Peyer's patch (tissue), 4 donors: ENCODE results near the gene GAS6. TPM values are rescaled to one million over a fixed set of nuclear protein-coding genes. Genes with fewer than 3 reads are reported as not detected.
A peak's percentile ranks its signal among the peaks of the same experiment; 100 is the strongest.

Experiments used
- DNase-seq, 3 donors: peaks; one replicate each; pipeline ENCODE4 v3.0.0-alpha.2; 2017 to 2019
- H3K27ac ChIP-seq, 4 donors: fragments of 200-600 bp; sonication (generic); one replicate each; pipeline ENCODE4 v1.5.1; 2016 to 2019
- H3K27me3 ChIP-seq, 2 donors: fragments of 200-600 bp; sonication (generic); one replicate each; pipeline ENCODE4 v1.5.1; 2019
- H3K36me3 ChIP-seq, 3 donors: fragments of 200-600 bp; sonication (generic); one replicate each; pipeline ENCODE4 v1.5.1; 2016 to 2019
- H3K4me1 ChIP-seq, 4 donors: fragments of 200-600 bp; sonication (generic); one replicate each; pipeline ENCODE4 v1.5.1; 2016 to 2019
- H3K4me3 ChIP-seq, 4 donors: fragments of 200-600 bp; sonication (generic); 1 replicate in 3 of 4; 2 replicates in 1 of 4; pipeline ENCODE4 v1.5.1; 2016 to 2019; ENCODE audit warnings: mild to moderate bottlenecking in 1 of 4
- H3K9me3 ChIP-seq, 4 donors: fragments of 200-600 bp; sonication (generic); one replicate each; pipeline ENCODE4 v1.5.1; 2016 to 2019; ENCODE audit warnings: mild to moderate bottlenecking in 1 of 4
- POLR2A ChIP-seq, 2 donors: fragments of 450-650 bp; IDR thresholded peaks; one replicate each; pipeline ENCODE4 v1.5.1; 2017; ENCODE audit warnings: antibody characterized with exemption in 2 of 2, mild to moderate bottlenecking in 2 of 2, moderate library complexity in 2 of 2
- total RNA-seq, 4 donors: library from RNA; depleted of rRNA; stranded (reverse); fragments of >200 nt; gene quantifications; one replicate each; pipeline ENCODE4 v1.1.0, GENCODE V29; 2016
- TF ChIP-seq, protein P1 (sequence below), 6 experiments: fragments of 450-650 bp in 4 of 6; fragments of 200-600 bp in 2 of 6; sonication (generic) in 1 of 6; IDR thresholded peaks; one replicate each; pipeline ENCODE4 v1.5.1; 2017 to 2019; ENCODE audit warnings: antibody characterized with exemption in 6 of 6, mild to moderate bottlenecking in 3 of 6, moderate library complexity in 1 of 6

Gene GAS6
- total RNA-seq, 4 donors from 2014 or later: 132 to 226 (median 154) TPM

DNA sequence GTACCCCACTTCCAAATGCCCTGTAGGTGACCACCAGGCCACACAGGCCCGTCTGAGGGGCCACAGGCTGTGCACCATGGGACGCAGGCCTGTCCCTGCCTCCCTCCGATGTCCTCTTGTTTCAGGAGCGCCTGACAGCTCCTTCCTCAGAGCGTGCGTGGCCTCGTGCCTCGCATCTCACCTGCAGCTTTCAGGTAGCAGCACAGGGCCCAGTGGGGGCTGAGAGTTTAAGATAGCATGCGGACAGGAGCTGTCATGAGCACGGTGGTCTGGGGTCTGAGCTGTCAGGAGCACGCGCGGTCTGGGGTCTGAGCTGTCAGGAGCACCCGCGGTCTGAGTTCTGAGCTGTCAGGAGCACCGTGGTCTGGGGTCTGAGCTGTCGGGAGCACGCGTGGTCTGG lies 40.1 kb downstream of the GAS6 start:
- no peak overlapping the region for H3K4me3 ChIP-seq
- peaks cover 0 to 62% (median 0%) of the 10 kb centered on the region in 3 donors for H3K36me3 ChIP-seq
- TF ChIP-seq POLR2A (IDR thresholded peaks at IDR 0.05): no peak
- TF ChIP-seq, protein P1, sequence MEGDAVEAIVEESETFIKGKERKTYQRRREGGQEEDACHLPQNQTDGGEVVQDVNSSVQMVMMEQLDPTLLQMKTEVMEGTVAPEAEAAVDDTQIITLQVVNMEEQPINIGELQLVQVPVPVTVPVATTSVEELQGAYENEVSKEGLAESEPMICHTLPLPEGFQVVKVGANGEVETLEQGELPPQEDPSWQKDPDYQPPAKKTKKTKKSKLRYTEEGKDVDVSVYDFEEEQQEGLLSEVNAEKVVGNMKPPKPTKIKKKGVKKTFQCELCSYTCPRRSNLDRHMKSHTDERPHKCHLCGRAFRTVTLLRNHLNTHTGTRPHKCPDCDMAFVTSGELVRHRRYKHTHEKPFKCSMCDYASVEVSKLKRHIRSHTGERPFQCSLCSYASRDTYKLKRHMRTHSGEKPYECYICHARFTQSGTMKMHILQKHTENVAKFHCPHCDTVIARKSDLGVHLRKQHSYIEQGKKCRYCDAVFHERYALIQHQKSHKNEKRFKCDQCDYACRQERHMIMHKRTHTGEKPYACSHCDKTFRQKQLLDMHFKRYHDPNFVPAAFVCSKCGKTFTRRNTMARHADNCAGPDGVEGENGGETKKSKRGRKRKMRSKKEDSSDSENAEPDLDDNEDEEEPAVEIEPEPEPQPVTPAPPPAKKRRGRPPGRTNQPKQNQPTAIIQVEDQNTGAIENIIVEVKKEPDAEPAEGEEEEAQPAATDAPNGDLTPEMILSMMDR (IDR thresholded peaks at IDR 0.05): no peak
- no peaks in the 10 kb centered on the region for H3K27me3 ChIP-seq
- DNase-seq: no peak
- H3K9me3 ChIP-seq: no peaks in the 10 kb centered on the region
- H3K27ac ChIP-seq: no peak overlapping the region
- H3K4me1 ChIP-seq: peaks cover 0 to 19% (median 0%) of the 10 kb centered on the region in 4 donors

DNA sequence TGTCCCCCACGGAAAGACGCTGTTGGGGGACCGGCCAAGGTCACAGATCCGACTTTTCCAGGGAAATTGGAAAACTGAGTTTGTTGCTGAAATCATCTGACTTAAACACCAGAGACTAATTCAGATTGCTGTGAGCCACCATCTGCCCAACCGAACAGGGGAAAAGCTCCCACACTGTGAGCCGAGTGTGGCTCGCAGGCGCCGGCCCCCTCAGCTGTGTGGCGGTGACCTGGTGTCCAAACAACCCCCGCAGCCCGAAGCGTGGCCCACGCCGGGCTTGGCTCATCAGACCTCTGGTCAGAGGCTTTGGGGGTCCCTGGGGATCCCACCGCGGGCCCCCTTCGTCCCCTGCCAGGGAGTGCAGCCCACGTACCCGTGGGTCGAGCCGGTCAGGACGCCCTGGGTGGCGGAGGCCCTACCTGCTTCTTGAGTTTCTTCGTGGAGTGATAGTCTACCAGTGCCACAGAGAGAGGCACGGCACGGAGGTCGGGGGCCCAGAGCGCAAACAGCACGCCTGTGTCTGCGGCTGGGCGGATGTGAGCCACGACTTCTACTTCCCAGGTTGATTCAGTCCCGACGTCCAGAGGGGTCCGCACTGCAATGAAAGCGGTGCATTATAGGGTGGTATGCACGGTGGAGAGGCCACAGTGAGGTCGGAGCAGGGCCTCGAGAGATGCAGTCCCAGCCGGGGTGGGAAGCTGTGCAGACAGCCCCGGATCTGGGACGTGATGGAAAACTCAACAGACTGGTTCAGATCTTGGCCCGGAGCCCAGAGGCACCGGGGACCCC lies 40.7 kb downstream of the GAS6 start:
- peaks cover 0 to 57% (median 0%) of the 10 kb centered on the region in 3 donors for H3K36me3 ChIP-seq
- DNase-seq: no peak
- TF ChIP-seq, protein P1 (IDR thresholded peaks at IDR 0.05): no peak
- TF ChIP-seq POLR2A (IDR thresholded peaks at IDR 0.05): no peak
- H3K27me3 ChIP-seq: no peaks in the 10 kb centered on the region
- H3K4me1 ChIP-seq: peaks cover 0 to 19% (median 0%) of the 10 kb centered on the region in 4 donors
- no peak overlapping the region for H3K27ac ChIP-seq
- H3K9me3 ChIP-seq: no peaks in the 10 kb centered on the region
- no peak overlapping the region for H3K4me3 ChIP-seq

DNA sequence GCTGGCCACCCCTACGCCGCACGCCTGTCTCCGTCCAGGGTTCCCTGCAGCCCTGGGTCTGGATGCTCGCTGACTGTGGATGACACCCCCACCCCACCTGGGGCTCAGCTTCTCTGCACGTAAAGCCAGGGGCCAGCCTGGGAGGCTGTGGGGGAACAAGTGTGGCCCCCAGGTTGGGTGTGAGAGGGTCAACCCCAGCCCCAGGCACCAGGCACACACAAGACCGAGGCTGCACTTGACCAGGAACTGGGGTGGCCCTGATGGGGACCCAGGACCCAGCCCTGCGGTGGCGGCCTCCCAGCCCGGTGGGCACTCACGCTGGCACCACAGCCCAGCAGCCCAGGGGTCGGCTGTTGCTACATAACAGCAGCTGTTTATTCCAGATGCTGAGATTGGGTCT lies 41.6 kb downstream of the GAS6 start:
- Histone ChIP-seq H3K27ac (no peak overlapping the region), H3K27me3 (no peaks in the 10 kb centered on the region), H3K9me3 (no peaks in the 10 kb centered on the region), H3K4me1 (peaks cover 0 to 19% (median 0%) of the 10 kb centered on the region in 4 donors), H3K4me3 (no peak overlapping the region), H3K36me3 (peaks cover 0 to 48% (median 0%) of the 10 kb centered on the region in 3 donors)
- DNase-seq: no peak
- TF ChIP-seq, protein P1 (IDR thresholded peaks at IDR 0.05): no peak
- no peak for TF ChIP-seq POLR2A (IDR thresholded peaks at IDR 0.05)

DNA sequence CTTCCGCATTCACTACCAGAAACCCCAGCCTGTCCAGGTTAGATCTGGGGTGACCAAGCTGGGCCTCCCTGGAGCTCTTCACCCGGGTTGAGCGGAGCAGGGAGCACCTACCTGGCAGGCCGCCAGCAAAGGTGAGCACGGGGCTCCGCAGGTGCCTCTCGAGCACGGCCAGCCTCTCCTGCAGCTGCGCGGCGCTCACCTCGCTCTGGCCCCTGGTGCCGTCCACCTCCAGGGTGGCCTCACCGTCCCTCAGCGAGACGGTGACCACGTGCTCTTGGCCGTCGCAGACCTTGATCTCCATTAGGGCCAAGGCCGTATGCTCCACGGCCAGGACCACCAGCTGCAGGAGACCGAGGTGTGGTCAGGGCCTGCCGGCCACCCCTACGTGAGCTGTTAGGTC lies 42.0 kb downstream of the GAS6 start:
- Histone ChIP-seq H3K27ac (peak overlapping the region in 2 of 4 donors; percentile 40 to 78), H3K9me3 (no peaks in the 10 kb centered on the region), H3K4me1 (peaks cover 0 to 23% (median 0%) of the 10 kb centered on the region in 4 donors), H3K27me3 (no peaks in the 10 kb centered on the region), H3K4me3 (no peak overlapping the region), H3K36me3 (peaks cover 0 to 44% (median 0%) of the 10 kb centered on the region in 3 donors)
- DNase-seq: no peak
- no peak for TF ChIP-seq POLR2A (IDR thresholded peaks at IDR 0.05)
- TF ChIP-seq, protein P1 (IDR thresholded peaks at IDR 0.05): no peak

DNA sequence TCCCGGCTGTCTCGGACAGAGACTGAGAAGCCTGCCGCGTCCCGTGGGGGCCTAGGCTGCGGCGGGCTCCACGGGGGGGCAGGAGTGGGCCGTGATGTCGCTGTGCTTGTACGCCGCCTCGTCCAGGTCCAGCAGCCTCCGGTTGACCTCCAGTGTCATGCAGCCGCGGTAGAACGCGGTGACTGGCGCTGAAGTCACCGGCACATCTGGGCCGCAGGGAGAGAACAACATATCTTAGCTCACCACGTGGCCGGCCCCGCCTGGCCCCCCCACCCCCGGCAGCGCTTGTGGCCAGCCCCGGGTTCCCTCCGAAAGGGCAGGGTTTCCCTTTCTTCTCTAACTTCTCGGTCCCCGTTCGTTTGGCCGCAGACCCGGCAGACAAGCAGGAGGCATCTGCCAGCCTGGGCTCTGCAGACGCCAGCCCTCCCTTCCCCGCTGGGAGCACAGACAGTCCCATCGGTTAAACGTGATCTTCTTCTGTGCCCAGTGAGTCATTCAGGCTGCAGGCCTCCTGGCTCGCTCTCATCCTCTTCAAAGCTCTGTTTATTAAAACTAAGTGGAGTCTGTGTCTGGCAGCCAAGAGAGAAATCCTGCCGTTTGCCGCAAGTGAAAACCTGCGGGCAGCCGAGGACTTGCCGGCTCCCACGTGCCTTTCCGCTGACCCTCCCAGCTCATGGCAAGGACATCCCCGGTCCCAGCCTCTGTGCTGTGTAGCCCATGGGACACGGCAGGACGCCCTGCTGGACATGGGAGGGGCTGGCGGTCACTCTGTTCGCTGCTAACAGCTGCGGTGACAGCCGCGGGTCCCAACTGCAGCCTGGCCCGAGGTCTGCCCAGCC lies 42.8 kb downstream of the GAS6 start:
- Histone ChIP-seq H3K9me3 (no peaks in the 10 kb centered on the region), H3K27me3 (no peaks in the 10 kb centered on the region), H3K4me1 (peaks cover 0 to 31% (median 0%) of the 10 kb centered on the region in 4 donors), H3K4me3 (peak overlapping the region in 1 of 4 donors; percentile 23), H3K36me3 (peaks cover 0 to 40% (median 0%) of the 10 kb centered on the region in 3 donors), H3K27ac (peak overlapping the region; percentile 26 to 78 (median 46))
- TF ChIP-seq, protein P1 (IDR thresholded peaks at IDR 0.05): no peak
- no peak for TF ChIP-seq POLR2A (IDR thresholded peaks at IDR 0.05)
- DNase-seq: peak in 2 of 3 donors; percentile 19 to 63
